Measurements from ENCODE around the gene POLR1A. TPM values are rescaled to one million over a fixed set of nuclear protein-coding genes. Genes with fewer than 3 reads are reported as not detected.

The POLR1A gene
- total RNA-seq, 1 donor from 2014 or later = 23.8 TPM

GRCh38 chr2:85997017-85997970 is 108.4 kb downstream of the POLR1A start:
- Histone ChIP-seq H3K4me2 (no peak overlapping the region), H3K27me3 (no peaks in the 10 kb centered on the region), H4K20me1 (ENCODE audit: low read depth) (no peaks in the 10 kb centered on the region), H3K79me2 (ENCODE audit: low read depth) (no peaks in the 10 kb centered on the region), H3K27ac (no peak overlapping the region), H3K9me3 (ENCODE audit: low read depth) (no peaks in the 10 kb centered on the region), H3K36me3 (no peaks in the 10 kb centered on the region), H3K4me3 (no peak overlapping the region), H2AFZ (replicated peaks) (peak overlapping the region; percentile 80), H3K9ac (no peak overlapping the region), H3K4me1 (peaks cover 10% of the 10 kb centered on the region), H3F3A (ENCODE audit: low read depth) (no peaks in the 10 kb centered on the region)
- Mint-ChIP-seq H3K27ac (peak overlapping the region; percentile 97), H3K4me1 (peaks cover 27% of the 10 kb centered on the region), H3K9me3 (peaks cover 3% of the 10 kb centered on the region), H3K4me3 (no peak overlapping the region), H3K36me3 (no peaks in the 10 kb centered on the region), H3K27me3 (ENCODE audit: insufficient read depth, low read depth) (peaks cover 2% of the 10 kb centered on the region)
- DNase-seq (ENCODE audit: low spot score) = no peak
- TF ChIP-seq EZH2phosphoT487 (IDR thresholded peaks at IDR 0.05) = no peak
- no peak for TF ChIP-seq EZH2 (IDR thresholded peaks at IDR 0.05)
- TF ChIP-seq, protein P1, sequence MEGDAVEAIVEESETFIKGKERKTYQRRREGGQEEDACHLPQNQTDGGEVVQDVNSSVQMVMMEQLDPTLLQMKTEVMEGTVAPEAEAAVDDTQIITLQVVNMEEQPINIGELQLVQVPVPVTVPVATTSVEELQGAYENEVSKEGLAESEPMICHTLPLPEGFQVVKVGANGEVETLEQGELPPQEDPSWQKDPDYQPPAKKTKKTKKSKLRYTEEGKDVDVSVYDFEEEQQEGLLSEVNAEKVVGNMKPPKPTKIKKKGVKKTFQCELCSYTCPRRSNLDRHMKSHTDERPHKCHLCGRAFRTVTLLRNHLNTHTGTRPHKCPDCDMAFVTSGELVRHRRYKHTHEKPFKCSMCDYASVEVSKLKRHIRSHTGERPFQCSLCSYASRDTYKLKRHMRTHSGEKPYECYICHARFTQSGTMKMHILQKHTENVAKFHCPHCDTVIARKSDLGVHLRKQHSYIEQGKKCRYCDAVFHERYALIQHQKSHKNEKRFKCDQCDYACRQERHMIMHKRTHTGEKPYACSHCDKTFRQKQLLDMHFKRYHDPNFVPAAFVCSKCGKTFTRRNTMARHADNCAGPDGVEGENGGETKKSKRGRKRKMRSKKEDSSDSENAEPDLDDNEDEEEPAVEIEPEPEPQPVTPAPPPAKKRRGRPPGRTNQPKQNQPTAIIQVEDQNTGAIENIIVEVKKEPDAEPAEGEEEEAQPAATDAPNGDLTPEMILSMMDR (IDR thresholded peaks at IDR 0.05) = no peak

- no peak overlapping the region for H3K27ac ChIP-seq
- peak; percentile 38 for DNase-seq (ENCODE audit: low spot score)
These were observed 109.1 kb downstream of the POLR1A start for GRCh38 chr2:85996591-85996990.

DNA sequence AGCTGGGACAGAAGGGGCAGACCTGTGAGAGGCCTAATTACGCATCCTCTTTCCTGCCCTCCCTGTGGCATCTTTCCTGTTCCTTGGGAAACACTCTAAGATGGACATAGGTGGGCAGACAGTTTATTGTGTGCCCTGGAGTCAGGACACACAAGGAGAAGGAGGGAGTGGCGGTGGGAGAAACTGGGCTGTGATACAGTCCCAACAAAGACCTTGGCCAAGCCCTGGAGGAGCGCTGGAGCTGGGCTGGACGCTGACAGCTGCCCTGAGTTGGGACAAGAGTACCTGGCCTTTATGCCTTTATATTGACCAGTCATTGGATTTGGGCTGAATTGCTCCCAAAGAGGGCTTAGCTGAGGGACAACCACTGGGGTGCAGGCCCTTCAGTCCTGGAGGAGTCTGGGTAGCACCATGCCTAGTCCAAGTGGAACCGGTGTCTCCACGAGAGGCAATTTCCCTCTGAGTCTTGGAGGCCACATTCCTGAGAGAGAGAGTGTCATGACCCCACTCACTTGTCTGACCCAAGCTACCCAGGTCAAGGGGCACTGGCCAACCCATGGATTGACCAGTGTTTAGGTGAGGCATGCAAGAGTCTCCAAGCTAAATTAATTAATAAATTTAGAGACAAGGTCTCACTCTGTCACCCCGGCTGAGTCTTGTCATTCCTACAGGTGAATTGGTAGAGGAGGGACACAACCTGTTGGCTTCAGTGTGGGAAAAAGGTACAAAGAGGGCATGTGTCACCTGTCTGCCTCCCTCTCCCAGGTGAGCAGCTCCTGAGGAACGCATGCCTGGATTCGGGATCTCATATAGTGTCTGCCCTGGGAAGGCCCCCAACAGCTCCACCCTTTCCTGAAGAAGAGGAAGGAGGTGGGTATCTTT is 109.8 kb downstream of the POLR1A start:
- Mint-ChIP-seq H3K9me3 (no peaks in the 10 kb centered on the region), H3K27ac (no peak overlapping the region), H3K36me3 (no peaks in the 10 kb centered on the region), H3K4me1 (peaks cover 27% of the 10 kb centered on the region), H3K27me3 (ENCODE audit: insufficient read depth, low read depth) (peaks cover 2% of the 10 kb centered on the region), H3K4me3 (no peak overlapping the region)
- peak overlapping the region; percentile 80 for H2AFZ ChIP-seq (replicated peaks)
- H3K9ac ChIP-seq = no peak overlapping the region
- no peaks in the 10 kb centered on the region for H3F3A ChIP-seq (ENCODE audit: low read depth)
- H4K20me1 ChIP-seq (ENCODE audit: low read depth) = no peaks in the 10 kb centered on the region
- no peaks in the 10 kb centered on the region for H3K79me2 ChIP-seq (ENCODE audit: low read depth)
- peaks cover 10% of the 10 kb centered on the region for H3K4me1 ChIP-seq
- DNase-seq (ENCODE audit: low spot score) = no peak
- H3K4me3 ChIP-seq = no peak overlapping the region
- H3K9me3 ChIP-seq (ENCODE audit: low read depth) = no peaks in the 10 kb centered on the region
- H3K27ac ChIP-seq = no peak overlapping the region
- H3K27me3 ChIP-seq = no peaks in the 10 kb centered on the region
- TF ChIP-seq EZH2 (IDR thresholded peaks at IDR 0.05) (no peak), EZH2phosphoT487 (IDR thresholded peaks at IDR 0.05) (no peak)
- TF ChIP-seq, protein P1 (IDR thresholded peaks at IDR 0.05) = no peak
- H3K4me2 ChIP-seq = no peak overlapping the region
- no peaks in the 10 kb centered on the region for H3K36me3 ChIP-seq

More at GRCh38 chr2:85996591-85996990, 109.1 kb downstream of the POLR1A start:
- Histone ChIP-seq H3K9me3 (ENCODE audit: low read depth) (no peaks in the 10 kb centered on the region), H3K79me2 (ENCODE audit: low read depth) (no peaks in the 10 kb centered on the region), H3K4me1 (peaks cover 10% of the 10 kb centered on the region), H3F3A (ENCODE audit: low read depth) (no peaks in the 10 kb centered on the region), H3K9ac (no peak overlapping the region), H4K20me1 (ENCODE audit: low read depth) (no peaks in the 10 kb centered on the region), H3K4me2 (no peak overlapping the region), H2AFZ (replicated peaks) (peak overlapping the region; percentile 80), H3K36me3 (no peaks in the 10 kb centered on the region), H3K27me3 (no peaks in the 10 kb centered on the region), H3K4me3 (no peak overlapping the region)
- H3K36me3 Mint-ChIP-seq = no peaks in the 10 kb centered on the region
- H3K27me3 Mint-ChIP-seq (ENCODE audit: insufficient read depth, low read depth) = peaks cover 2% of the 10 kb centered on the region
- H3K4me1 Mint-ChIP-seq = peaks cover 27% of the 10 kb centered on the region
- H3K27ac Mint-ChIP-seq = peak overlapping the region; percentile 97
- TF ChIP-seq EZH2phosphoT487 (IDR thresholded peaks at IDR 0.05) = no peak
- no peak for TF ChIP-seq EZH2 (IDR thresholded peaks at IDR 0.05)
- H3K4me3 Mint-ChIP-seq = no peak overlapping the region
- H3K9me3 Mint-ChIP-seq = peaks cover 2% of the 10 kb centered on the region
